GM06990 (cell line): Measurements from ENCODE around the gene DHX34.
"Not testable (repeated sequence)": the region's sequence is repeated elsewhere in the genome, so short reads cannot be mapped to it uniquely, and the experiment has no call there.

Source experiments
- DNase-seq: peaks from one replicate; pipeline ENCODE4 v3.0.0-alpha.2; 2011; ENCODE audit not compliant: insufficient read length; ENCODE audit errors: extremely low read depth
- H3K27me3 ChIP-seq: replicated peaks from 2 replicates; pipeline ENCODE4 v1.6.0; 2011; ENCODE audit warnings: low read length; ENCODE audit not compliant: control insufficient read depth, insufficient read depth
- H3K36me3 ChIP-seq: 2 replicates; pipeline ENCODE4 v1.5.1; 2011; ENCODE audit warnings: low read length; ENCODE audit not compliant: control insufficient read depth, insufficient read depth
- H3K4me3 ChIP-seq: replicated peaks from 2 replicates; pipeline ENCODE4 v1.5.1; 2011; ENCODE audit warnings: low read depth, mild to moderate bottlenecking, control low read depth, low read length
- TF ChIP-seq, protein P1 (sequence below): IDR thresholded peaks from 2 replicates; pipeline ENCODE4 v1.5.1; 2011; ENCODE audit warnings: low read length, control low read depth, mild to moderate bottlenecking, inconsistent platforms; ENCODE audit not compliant: insufficient read depth, poor library complexity, severe bottlenecking

DHX34 gene

DNA sequence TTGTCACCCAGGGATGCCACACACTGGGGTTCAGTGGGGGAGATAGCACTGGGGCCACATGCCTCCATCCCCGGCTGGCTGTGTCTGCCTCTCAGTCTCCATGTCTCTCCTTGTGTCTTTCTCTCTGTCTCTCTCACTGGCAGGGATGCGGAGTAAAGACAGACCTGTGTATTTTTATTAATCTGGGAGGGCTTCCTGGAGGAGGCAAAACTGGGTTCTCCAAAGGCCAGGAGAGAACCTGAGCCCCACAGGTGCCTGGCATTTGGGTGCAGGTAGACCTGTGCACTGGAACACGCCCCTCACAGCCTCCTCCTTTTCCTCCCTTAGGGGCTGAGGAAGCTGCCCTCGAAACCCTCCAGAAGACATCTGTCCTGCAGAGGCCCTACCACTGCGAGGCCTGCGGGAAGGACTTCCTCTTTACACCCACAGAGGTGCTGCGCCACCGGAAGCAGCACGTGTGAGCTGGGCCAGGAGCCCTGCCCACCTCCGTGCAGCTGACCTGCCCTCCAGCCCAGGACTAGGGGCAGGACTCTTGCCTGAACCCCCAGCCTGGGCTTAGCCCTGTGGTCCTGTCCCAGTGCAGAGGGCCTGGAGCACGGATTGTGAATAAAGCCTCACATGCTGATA, 32.7 kb downstream of the DHX34 start:
- TF ChIP-seq, protein P1, sequence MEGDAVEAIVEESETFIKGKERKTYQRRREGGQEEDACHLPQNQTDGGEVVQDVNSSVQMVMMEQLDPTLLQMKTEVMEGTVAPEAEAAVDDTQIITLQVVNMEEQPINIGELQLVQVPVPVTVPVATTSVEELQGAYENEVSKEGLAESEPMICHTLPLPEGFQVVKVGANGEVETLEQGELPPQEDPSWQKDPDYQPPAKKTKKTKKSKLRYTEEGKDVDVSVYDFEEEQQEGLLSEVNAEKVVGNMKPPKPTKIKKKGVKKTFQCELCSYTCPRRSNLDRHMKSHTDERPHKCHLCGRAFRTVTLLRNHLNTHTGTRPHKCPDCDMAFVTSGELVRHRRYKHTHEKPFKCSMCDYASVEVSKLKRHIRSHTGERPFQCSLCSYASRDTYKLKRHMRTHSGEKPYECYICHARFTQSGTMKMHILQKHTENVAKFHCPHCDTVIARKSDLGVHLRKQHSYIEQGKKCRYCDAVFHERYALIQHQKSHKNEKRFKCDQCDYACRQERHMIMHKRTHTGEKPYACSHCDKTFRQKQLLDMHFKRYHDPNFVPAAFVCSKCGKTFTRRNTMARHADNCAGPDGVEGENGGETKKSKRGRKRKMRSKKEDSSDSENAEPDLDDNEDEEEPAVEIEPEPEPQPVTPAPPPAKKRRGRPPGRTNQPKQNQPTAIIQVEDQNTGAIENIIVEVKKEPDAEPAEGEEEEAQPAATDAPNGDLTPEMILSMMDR = no peak
- DNase-seq = no peak
- Histone ChIP-seq H3K27me3 (no peaks in the 10 kb centered on the region), H3K4me3 (no peak overlapping the region), H3K36me3 (peaks cover 19% of the 10 kb centered on the region)

DNA sequence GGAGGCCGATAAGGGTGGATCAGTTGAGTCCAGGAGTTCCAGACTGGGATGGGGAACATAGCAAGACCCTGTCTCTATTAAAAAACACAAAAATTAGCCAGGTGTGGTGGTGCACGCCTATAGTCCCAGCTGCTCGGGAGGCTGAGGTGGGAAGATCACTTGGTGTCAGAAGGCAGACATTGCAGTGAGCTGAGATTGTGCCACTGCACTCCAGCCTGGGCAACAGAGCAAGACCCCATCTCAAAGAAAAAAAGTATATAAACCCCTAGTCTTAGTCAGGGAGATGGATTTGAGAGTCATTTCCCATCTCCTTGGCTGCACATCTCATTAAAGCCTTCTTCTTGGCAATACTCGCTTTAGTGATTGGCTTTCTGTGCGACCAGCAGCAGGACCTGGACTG, 34.8 kb downstream of the DHX34 start:
- DNase-seq, H3K27me3 ChIP-seq, H3K4me3 ChIP-seq: not testable (repeated sequence)
- peaks cover 12% of the 10 kb centered on the region for H3K36me3 ChIP-seq

DNA sequence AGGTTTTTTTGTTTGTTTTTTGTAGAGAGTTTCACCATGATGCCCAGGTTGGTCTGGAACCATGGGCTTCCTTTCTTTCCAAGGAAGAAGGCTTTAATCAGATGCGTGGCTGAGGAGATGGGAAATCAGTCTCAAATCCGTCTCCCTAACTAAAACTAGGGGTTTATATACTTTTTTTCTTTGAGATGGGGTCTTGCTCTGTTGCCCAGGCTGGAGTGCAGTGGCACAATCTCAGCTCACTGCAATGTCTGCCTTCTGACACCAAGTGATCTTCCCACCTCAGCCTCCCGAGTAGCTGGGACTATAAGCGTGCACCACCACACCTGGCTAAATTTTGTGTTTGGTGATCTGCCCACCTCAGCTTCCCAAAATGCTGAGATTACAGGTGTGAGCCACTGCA, 35.4 kb downstream of the DHX34 start:
- H3K27me3 ChIP-seq, H3K4me3 ChIP-seq, DNase-seq: not testable (repeated sequence)
- H3K36me3 ChIP-seq = peaks cover 12% of the 10 kb centered on the region

DNA sequence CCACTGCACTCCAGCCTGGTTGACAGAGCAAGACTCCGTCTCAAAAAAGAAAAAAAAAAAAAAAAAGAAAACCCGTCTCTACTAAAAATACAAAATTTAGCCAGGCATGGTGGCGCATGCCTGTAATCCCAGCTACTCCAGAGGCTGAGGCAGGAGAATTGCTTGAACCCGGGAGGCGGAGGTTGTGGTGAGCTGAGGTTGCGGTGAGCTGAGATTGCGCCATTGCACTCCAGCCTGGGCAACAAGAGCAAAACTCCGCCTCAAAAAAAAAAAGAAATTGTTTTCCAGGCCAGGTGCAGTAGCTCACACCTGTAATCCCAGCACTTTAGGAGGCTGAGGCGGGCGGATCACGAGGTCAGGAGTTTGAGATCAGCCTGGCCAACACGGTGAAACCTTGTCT, 37.5 kb downstream of the DHX34 start:
- not testable (repeated sequence) for H3K36me3 ChIP-seq, H3K4me3 ChIP-seq, DNase-seq, H3K27me3 ChIP-seq

DNA sequence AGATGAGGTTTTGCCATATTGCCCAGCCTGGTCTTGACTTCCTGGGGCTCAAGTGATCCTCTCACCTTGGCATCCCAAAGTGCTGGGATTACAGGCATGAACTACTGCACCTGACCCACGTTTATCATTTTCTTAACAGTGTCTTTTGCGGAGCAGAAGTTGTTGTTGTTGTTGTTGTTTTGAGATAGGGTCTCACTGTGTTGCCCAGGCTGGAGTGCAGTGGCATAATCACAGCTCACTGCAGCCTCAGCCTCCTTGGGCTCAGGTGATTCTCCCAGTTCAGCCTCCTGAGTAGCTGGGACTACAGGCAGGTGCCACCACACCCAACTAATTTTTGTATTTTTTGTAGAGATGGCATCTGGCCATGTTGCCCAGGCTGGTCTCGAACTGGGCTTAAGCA, 38.5 kb downstream of the DHX34 start:
- not testable (repeated sequence) for DNase-seq, H3K36me3 ChIP-seq, H3K4me3 ChIP-seq, H3K27me3 ChIP-seq

DNA sequence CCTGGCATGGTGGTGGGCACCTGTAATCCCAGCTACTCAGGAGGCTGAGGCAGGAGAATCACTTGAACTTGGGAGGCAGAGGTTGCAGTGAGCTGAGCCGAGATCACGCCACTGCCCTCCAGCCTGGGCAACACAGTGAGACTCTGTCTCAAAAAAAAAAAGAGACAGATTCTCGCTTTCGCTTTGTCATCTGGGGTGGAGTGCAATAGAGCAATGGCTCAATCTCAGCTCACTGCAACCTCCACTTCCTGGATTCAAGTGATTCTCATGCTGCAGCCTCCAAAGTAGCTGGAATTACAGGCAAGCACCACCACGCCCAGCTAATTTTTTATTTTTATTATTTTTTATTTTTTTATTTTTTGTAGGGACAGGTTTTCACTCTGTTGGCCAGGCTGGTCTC, 39.6 kb downstream of the DHX34 start:
- not testable (repeated sequence) for H3K4me3 ChIP-seq, DNase-seq, H3K27me3 ChIP-seq, H3K36me3 ChIP-seq

DNA sequence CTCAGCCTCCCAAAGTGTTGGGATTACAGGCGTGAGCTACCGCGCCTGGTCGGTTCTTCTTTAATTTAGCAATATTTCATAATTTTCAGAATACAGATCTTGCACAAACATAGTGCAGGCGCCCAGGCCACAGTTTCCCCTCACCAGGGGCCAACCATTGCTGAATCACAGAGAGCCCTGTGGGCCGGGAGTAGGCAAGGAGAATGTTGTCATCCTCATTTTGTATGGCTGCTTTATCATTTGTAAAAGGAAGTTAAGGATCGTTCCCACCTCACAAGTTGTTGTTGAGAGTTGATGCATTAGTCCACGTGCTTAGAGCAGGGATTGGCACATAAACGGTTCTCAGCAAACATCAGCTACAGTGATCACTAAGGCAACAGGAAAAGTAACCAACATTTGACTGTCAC, 40.0 kb downstream of the DHX34 start:
- H3K27me3 ChIP-seq = no peaks in the 10 kb centered on the region

DNA sequence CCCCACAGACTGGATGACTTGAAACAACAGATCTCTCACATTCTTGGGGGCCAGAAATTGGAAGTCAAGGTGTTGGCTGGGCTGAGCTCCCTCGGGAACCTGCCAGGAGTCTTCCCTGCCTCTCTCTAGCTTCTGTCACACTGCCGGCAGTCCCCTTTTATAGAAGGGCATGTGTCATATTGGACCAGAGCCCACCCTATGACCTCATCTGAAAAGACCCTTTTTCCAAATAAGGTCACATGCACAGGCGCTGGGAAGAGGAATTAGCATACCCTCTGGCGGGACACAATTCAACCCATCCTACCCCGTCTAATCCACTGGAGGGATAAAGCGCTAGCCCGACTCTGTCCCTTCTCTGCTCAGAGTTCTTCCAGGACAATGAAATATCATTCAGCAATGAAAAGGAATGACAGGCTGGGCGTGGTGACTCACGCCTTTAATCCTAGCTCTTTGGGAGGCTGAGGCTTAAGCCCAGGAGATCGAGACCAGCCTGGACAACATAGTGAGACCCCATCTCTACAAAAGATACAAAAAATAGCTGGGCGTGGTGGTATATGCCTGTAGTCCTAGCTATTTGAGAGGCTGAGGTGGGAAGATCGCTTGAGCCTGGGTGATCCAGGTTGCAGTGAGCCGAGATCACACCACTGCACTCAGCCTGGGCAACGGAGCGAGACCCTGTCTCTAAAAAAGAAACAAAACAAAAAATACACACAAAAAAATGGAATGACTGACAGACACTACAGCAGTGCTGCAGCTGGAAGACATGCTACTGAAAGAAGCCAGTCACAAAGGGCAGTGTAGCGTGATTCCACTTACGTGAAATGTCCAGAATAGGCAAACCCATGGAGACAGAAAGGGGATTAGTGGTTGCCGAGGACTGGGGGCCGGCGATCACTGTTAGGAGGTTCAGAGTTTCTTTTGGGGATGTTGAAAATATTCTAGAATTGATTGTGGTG, 41.7 kb downstream of the DHX34 start:
- no peak overlapping the region for H3K4me3 ChIP-seq
- no peaks in the 10 kb centered on the region for H3K27me3 ChIP-seq
- no peak for DNase-seq

More for the DNA sequence above, 40.0 kb downstream of the DHX34 start:
- DNase-seq = no peak
- Histone ChIP-seq H3K4me3 (no peak overlapping the region), H3K36me3 (no peaks in the 10 kb centered on the region)
- TF ChIP-seq, protein P1 = no peak

More for the DNA sequence above, 41.7 kb downstream of the DHX34 start:
- H3K36me3 ChIP-seq = no peaks in the 10 kb centered on the region
- TF ChIP-seq, protein P1 = no peak
